Mesenchymal stem cell (in vitro differentiated cells and primary cell): Measurements from ENCODE around the gene ARL4A.

Source experiments
- DNase-seq: peaks from one replicate; pipeline ENCODE4 v3.0.0-alpha.2; 2013
- H2AFZ ChIP-seq: one replicate; pipeline ENCODE4 v1.6.1; 2013; ENCODE audit warnings: low read depth, mild to moderate bottlenecking, control low read depth, inconsistent platforms, low read length, moderate library complexity
- H2AK5ac ChIP-seq: 2 replicates; pipeline ENCODE4 v1.6.1; 2013; ENCODE audit warnings: low read length, moderate library complexity, mild to moderate bottlenecking, inconsistent platforms; ENCODE audit not compliant: severe bottlenecking
- H2BK120ac ChIP-seq: one replicate; pipeline ENCODE4 v1.6.1; 2013; ENCODE audit warnings: low read depth, mild to moderate bottlenecking, inconsistent platforms, low read length, moderate library complexity
- H2BK12ac ChIP-seq, 2 experiments: one replicate each; pipeline ENCODE4 v1.6.1; 2013; ENCODE audit warnings: inconsistent platforms in 2 of 2, low read length in 2 of 2, mild to moderate bottlenecking in 2 of 2, moderate library complexity in 2 of 2, control low read depth in 1 of 2
- H2BK15ac ChIP-seq: one replicate; pipeline ENCODE4 v1.6.1; 2013; ENCODE audit warnings: mild to moderate bottlenecking, low read depth, inconsistent platforms; ENCODE audit not compliant: poor library complexity, severe bottlenecking
- H2BK5ac ChIP-seq: 2 replicates; pipeline ENCODE4 v1.6.1; 2013; ENCODE audit warnings: low read depth, mild to moderate bottlenecking, low read length, control low read depth, inconsistent platforms; ENCODE audit not compliant: poor library complexity, severe bottlenecking
- H3K14ac ChIP-seq, 2 experiments: one replicate each; pipeline ENCODE4 v1.6.1; 2013; ENCODE audit warnings: inconsistent platforms in 2 of 2, low read length in 2 of 2, control low read depth in 1 of 2, mild to moderate bottlenecking in 1 of 2, moderate library complexity in 1 of 2
- H3K18ac ChIP-seq, 2 experiments: one replicate each; pipeline ENCODE4 v1.6.1; 2013; ENCODE audit warnings: inconsistent platforms in 2 of 2, low read length in 2 of 2, control low read depth in 1 of 2, low read depth in 1 of 2, mild to moderate bottlenecking in 1 of 2
- H3K23ac ChIP-seq, 2 experiments: one replicate each; pipeline ENCODE4 v1.6.1; 2013; ENCODE audit warnings: inconsistent platforms in 2 of 2, low read length in 2 of 2, mild to moderate bottlenecking in 2 of 2, moderate library complexity in 2 of 2, control low read depth in 1 of 2
- H3K27ac ChIP-seq: 2 replicates; pipeline ENCODE4 v1.5.1; 2013; ENCODE audit warnings: mild to moderate bottlenecking, moderate library complexity, low read length, control low read depth, inconsistent platforms; ENCODE audit not compliant: poor library complexity, severe bottlenecking
- H3K27me3 ChIP-seq, 2 experiments: 2 replicates each; pipeline versions ENCODE4 v1.6.1 to v1.7.0; 2013; ENCODE audit warnings: low read length in 2 of 2, mild to moderate bottlenecking in 2 of 2, moderate library complexity in 2 of 2, control low read depth in 1 of 2, inconsistent platforms in 1 of 2; ENCODE audit not compliant: control insufficient read depth in 1 of 2, insufficient read depth in 1 of 2
- H3K36me3 ChIP-seq, 2 experiments: 2 replicates each; pipeline versions ENCODE4 v1.6.1 to v1.7.0; 2013; ENCODE audit warnings: low read length in 2 of 2, control low read depth in 1 of 2, inconsistent platforms in 1 of 2, low read depth in 1 of 2, mild to moderate bottlenecking in 1 of 2; ENCODE audit not compliant: insufficient read depth in 2 of 2, control insufficient read depth in 1 of 2
- H3K4ac ChIP-seq, 2 experiments: one replicate each; pipeline ENCODE4 v1.6.1; 2013; ENCODE audit warnings: inconsistent platforms in 2 of 2, low read length in 2 of 2, mild to moderate bottlenecking in 2 of 2, moderate library complexity in 2 of 2, control low read depth in 1 of 2, low read depth in 1 of 2
- H3K4me1 ChIP-seq: 2 replicates; pipeline ENCODE4 v1.6.1; 2013; ENCODE audit warnings: low read depth, low read length, control low read depth; ENCODE audit not compliant: control insufficient read depth, insufficient read depth
- H3K4me2 ChIP-seq: 2 replicates; pipeline ENCODE4 v1.6.1; 2013; ENCODE audit warnings: low read length, mild to moderate bottlenecking, inconsistent platforms; ENCODE audit not compliant: poor library complexity, severe bottlenecking
- H3K4me3 ChIP-seq, 2 experiments: 2 replicates each; pipeline versions ENCODE4 v1.5.1 to v1.7.0; 2013; ENCODE audit warnings: low read length in 2 of 2, mild to moderate bottlenecking in 2 of 2, control low read depth in 1 of 2, low read depth in 1 of 2; ENCODE audit not compliant: insufficient read depth in 1 of 2
- H3K79me1 ChIP-seq: replicated peaks from 2 replicates; pipeline ENCODE4 v1.6.1; 2013; ENCODE audit warnings: mild to moderate bottlenecking, control low read depth, low read length, inconsistent platforms; ENCODE audit not compliant: poor library complexity, severe bottlenecking
- H3K9ac ChIP-seq: 2 replicates; pipeline ENCODE4 v1.7.0; 2013; ENCODE audit warnings: mild to moderate bottlenecking, low read length, moderate library complexity
- H3K9me3 ChIP-seq: 2 replicates; pipeline ENCODE4 v1.7.0; 2013; ENCODE audit warnings: mild to moderate bottlenecking, low read length; ENCODE audit not compliant: control insufficient read depth
- H4K8ac ChIP-seq: one replicate; pipeline ENCODE4 v1.6.1; 2013; ENCODE audit warnings: inconsistent platforms, mild to moderate bottlenecking, low read length, moderate library complexity
- H4K91ac ChIP-seq: one replicate; pipeline ENCODE4 v1.6.1; 2013; ENCODE audit warnings: mild to moderate bottlenecking, low read length, inconsistent platforms
- WGBS: methylation state at CpG from one replicate; pipeline ENCODE4 v1.1.7; 2013; ENCODE audit warnings: mixed read lengths; 5-methylcytosine and 5-hydroxymethylcytosine counted together

Gene ARL4A

GRCh38 chr7:12716722-12717121 lies 29.3 kb downstream of the ARL4A start:
- DNase-seq = no peak
- Histone ChIP-seq H3K27ac (no peak overlapping the region), H3K79me1 (no peaks in the 10 kb centered on the region), H2BK15ac (no peak overlapping the region), H3K27me3 (no peaks in the 10 kb centered on the region), H3K36me3 (no peaks in the 10 kb centered on the region), H3K4me1 (peaks cover 6% of the 10 kb centered on the region), H3K4me2 (no peak overlapping the region), H3K4me3 (no peak overlapping the region), H3K9me3 (no peaks in the 10 kb centered on the region), H2BK5ac (no peak overlapping the region), H3K14ac (no peak overlapping the region), H3K9ac (peak overlapping the region; percentile 81), H2BK12ac (peak overlapping the region; percentile 38 to 54), H2AFZ (no peak overlapping the region), H3K4ac (no peak overlapping the region), H4K91ac (peak overlapping the region; percentile 25), H3K23ac (no peak overlapping the region), H3K18ac (peak overlapping the region in 1 of 2 experiments; percentile 37), H2BK120ac (no peak overlapping the region), H2AK5ac (peak overlapping the region; percentile 35), H4K8ac (peak overlapping the region; percentile 84)
- WGBS = 37% methylated on average over 3 of the region's 3 CpGs

DNA sequence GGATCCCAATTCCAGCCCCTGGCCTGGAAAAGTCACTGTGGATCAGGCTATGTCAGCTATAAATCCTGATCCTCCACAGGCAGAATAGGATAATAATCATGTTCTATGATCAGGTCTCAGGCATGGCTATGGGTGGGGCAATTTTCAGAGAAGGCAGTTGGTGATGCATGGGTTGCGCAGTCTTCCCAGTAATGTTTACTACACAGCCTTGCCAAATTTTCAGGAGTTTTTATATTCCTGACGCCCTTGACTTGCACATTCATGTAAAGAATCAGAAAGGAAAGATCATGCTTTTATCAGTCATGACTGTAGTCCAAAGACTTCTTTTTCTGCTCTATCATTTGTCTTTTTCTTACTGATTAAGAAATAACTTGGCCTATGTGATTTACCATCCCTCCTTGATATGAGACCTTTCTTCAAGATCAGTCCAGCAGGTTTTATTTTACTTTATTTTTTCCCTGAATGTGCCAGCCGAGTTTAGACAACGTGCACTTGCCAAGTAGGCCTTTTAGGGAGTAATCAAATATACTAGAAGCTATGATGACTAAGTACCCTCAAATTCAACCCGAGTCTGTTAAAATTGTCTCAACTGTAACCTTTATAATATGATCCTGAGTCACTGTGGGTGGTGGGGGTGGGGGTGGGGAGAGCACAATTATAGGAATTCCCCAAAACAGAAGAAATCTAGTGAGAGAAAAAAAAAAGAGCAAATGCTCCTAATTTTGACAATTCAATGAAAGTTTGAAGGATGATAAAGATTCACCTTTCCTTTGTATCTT lies 31.9 kb downstream of the ARL4A start:
- Histone ChIP-seq H3K9ac (peak overlapping the region; percentile 85), H3K23ac (no peak overlapping the region), H2AK5ac (peak overlapping the region; percentile 88), H3K14ac (no peak overlapping the region), H2BK5ac (no peak overlapping the region), H2BK15ac (peak overlapping the region; percentile 40), H4K8ac (peak overlapping the region; percentile 30), H3K36me3 (no peaks in the 10 kb centered on the region), H3K79me1 (no peaks in the 10 kb centered on the region), H3K9me3 (no peaks in the 10 kb centered on the region), H2BK120ac (no peak overlapping the region), H2BK12ac (peak overlapping the region; percentile 21 to 56), H3K18ac (no peak overlapping the region), H3K4ac (peak overlapping the region in 1 of 2 experiments; percentile 32), H3K4me2 (no peak overlapping the region), H3K27me3 (no peaks in the 10 kb centered on the region), H4K91ac (no peak overlapping the region), H2AFZ (no peak overlapping the region), H3K4me1 (peaks cover 6% of the 10 kb centered on the region), H3K4me3 (peak overlapping the region in 1 of 2 experiments; percentile 30), H3K27ac (no peak overlapping the region)
- WGBS = 92% methylated on average over 2 of the region's 5 CpGs
- no peak for DNase-seq

DNA sequence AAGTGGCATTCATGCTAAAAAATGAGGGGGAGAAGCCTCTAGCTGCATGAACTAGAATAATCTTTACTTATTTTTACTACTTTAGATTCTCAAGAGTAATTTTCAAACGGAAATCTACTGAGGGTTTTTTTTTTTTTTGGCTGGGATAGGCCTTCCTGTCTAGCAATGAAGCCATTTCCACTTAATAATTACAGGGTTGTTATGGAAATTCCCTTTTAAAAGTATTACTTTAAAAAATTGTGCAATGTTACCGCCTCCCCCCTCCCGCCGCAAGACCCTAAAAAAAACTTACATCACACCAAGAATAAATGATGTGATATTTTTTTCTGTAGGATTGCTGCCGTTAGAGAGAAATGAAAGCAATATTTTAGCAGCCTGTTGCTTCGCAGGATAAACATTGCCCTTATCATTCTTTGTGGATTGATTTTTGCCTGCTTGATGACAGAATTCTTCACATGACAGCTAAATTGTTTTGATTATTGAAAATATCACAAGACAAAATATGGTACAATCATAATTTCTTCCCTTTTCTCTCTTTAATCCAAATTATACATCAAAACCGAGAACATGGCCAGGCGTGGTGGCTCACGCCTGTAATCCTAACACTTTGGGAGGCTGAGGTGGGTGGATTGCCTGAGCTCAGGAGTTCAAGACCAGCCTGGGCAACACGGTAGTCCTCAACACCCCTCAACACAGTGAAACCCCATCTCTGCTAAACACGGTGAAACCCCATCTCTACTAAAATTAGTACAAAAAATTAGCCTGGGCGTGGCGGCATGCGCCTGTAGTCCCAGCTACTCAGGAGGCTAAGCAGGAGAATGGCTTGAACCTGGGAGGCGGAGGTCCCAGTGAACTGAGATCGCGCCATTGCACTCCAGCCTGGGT lies 32.8 kb downstream of the ARL4A start:
- H4K91ac ChIP-seq = peak overlapping the region; percentile 7
- H3K23ac ChIP-seq = no peak overlapping the region
- H3K9me3 ChIP-seq = no peaks in the 10 kb centered on the region
- no peak overlapping the region for H3K27ac ChIP-seq
- H3K79me1 ChIP-seq = no peaks in the 10 kb centered on the region
- no peaks in the 10 kb centered on the region for H3K27me3 ChIP-seq
- H2BK120ac ChIP-seq = no peak overlapping the region
- no peak overlapping the region for H3K4me2 ChIP-seq
- WGBS = 98% methylated on average over 13 of the region's 17 CpGs
- no peak overlapping the region for H3K14ac ChIP-seq
- peak overlapping the region in 1 of 2 experiments; percentile 29 for H3K4me3 ChIP-seq
- no peaks in the 10 kb centered on the region for H3K36me3 ChIP-seq
- H3K9ac ChIP-seq = peak overlapping the region; percentile 85
- H3K18ac ChIP-seq = no peak overlapping the region
- H4K8ac ChIP-seq = no peak overlapping the region
- no peak overlapping the region for H2AFZ ChIP-seq
- no peak overlapping the region for H3K4ac ChIP-seq
- no peak for DNase-seq
- no peak overlapping the region for H2BK15ac ChIP-seq
- peaks cover 6% of the 10 kb centered on the region for H3K4me1 ChIP-seq
- H2BK12ac ChIP-seq = no peak overlapping the region
- no peak overlapping the region for H2BK5ac ChIP-seq
- peak overlapping the region; percentile 52 for H2AK5ac ChIP-seq

DNA sequence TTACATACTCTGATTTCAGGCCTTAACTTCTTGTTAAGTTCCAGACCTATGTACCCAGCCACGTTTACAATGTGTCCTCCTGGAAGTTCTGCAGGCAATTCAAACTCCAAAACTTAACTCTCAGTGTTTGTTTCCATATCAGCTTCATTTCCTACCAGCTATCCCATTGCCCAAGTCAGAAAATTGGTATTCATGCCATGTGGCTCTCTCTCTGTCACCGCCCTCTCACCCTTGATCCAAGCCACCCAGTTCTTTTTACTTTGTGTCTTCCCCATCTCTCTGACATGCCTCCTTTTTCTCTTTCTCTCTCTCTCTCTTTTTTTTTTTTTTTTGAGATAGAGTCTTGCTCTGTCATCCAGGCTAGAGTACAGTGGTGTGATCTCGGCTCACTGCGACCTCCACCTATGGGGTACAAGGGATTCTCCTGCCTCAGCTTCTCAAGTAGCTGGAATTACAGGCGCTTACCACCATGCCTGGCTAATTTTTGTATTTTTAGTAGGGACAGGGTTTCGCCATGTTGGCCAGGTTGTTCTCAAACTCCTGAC lies 33.9 kb downstream of the ARL4A start:
- Histone ChIP-seq H4K91ac (no peak overlapping the region), H2BK5ac (no peak overlapping the region), H3K27me3 (no peaks in the 10 kb centered on the region), H3K4me2 (no peak overlapping the region), H3K79me1 (no peaks in the 10 kb centered on the region), H3K4me1 (peaks cover 3% of the 10 kb centered on the region), H2BK12ac (no peak overlapping the region), H3K36me3 (no peaks in the 10 kb centered on the region), H2BK120ac (no peak overlapping the region), H3K9ac (no peak overlapping the region), H2BK15ac (no peak overlapping the region), H3K9me3 (no peaks in the 10 kb centered on the region), H2AFZ (no peak overlapping the region), H3K23ac (no peak overlapping the region), H3K4ac (no peak overlapping the region), H3K14ac (no peak overlapping the region), H3K18ac (no peak overlapping the region), H3K4me3 (no peak overlapping the region), H2AK5ac (no peak overlapping the region), H3K27ac (no peak overlapping the region), H4K8ac (no peak overlapping the region)
- 90% methylated on average over 6 of the region's 6 CpGs for whole genome bisulfite sequencing
- no peak for DNase-seq
